AG09309 (cell line): ENCODE data around the gene IRF2.

Source experiments
- DNase-seq: peaks from one replicate; pipeline ENCODE4 v3.0.0-alpha.2; 2010; ENCODE audit warnings: low read depth
- H3K4me3 ChIP-seq: 2 replicates; pipeline ENCODE4 v1.5.1; 2011; ENCODE audit warnings: mild to moderate bottlenecking, low read depth, low read length, moderate library complexity; ENCODE audit not compliant: control insufficient read depth
- TF ChIP-seq, protein P1 (sequence below): IDR thresholded peaks from 2 replicates; pipeline ENCODE4 v1.5.1; 2011; ENCODE audit warnings: mild to moderate bottlenecking, low read depth, low read length, inconsistent platforms; ENCODE audit not compliant: insufficient read depth, control insufficient read depth; ENCODE audit errors: missing control alignments

IRF2 gene

DNA sequence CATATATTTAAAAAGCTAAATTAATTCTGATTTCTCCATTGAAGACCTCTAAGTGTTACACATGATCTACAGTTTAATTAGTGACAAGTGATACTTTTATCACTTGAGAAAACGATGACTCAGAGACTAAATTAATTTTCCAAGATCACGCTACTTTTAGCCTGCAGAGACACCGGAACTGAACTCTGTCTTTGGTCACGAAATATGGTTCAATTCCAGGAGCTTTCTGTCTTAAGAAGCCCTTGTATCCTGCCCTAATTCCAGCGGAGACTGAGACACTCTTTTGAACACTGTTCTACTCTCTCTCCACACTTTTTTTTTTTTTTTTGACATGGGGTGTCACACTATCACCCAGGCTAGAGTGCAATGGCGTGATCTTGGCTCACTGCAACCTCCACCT lies 63.6 kb downstream of the IRF2 start:
- TF ChIP-seq, protein P1, sequence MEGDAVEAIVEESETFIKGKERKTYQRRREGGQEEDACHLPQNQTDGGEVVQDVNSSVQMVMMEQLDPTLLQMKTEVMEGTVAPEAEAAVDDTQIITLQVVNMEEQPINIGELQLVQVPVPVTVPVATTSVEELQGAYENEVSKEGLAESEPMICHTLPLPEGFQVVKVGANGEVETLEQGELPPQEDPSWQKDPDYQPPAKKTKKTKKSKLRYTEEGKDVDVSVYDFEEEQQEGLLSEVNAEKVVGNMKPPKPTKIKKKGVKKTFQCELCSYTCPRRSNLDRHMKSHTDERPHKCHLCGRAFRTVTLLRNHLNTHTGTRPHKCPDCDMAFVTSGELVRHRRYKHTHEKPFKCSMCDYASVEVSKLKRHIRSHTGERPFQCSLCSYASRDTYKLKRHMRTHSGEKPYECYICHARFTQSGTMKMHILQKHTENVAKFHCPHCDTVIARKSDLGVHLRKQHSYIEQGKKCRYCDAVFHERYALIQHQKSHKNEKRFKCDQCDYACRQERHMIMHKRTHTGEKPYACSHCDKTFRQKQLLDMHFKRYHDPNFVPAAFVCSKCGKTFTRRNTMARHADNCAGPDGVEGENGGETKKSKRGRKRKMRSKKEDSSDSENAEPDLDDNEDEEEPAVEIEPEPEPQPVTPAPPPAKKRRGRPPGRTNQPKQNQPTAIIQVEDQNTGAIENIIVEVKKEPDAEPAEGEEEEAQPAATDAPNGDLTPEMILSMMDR: no peak
- no peak overlapping the region for H3K4me3 ChIP-seq
- no peak for DNase-seq

GRCh38 chr4:184409911-184410692 lies 64.2 kb downstream of the IRF2 start:
- DNase-seq: no peak
- TF ChIP-seq, protein P1: no peak
- no peak overlapping the region for H3K4me3 ChIP-seq

- TF ChIP-seq, protein P1: no peak
Measured at GRCh38 chr4:184409502-184409901, 64.8 kb downstream of the IRF2 start.

DNA sequence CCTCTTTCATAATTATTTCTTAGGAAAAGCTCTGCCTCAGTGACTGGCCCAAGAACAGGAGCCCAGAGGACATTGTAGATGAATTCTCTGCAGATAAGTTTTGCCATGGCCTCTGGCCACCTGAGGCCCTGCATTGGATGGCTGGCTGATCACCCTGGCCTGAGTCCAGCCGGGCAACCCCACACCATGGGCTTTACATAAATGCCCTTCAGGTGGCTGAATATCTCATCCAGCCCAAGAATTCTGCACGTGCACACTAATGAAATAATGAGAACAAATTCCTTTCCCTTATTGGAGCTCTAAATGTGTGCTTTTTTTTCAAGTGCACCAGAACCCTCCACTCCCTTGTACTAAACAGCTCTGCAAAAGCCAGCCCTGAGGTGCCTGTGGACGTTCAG lies 65.7 kb downstream of the IRF2 start:
- TF ChIP-seq, protein P1: no peak
- H3K4me3 ChIP-seq: no peak overlapping the region
- no peak for DNase-seq

More at GRCh38 chr4:184409502-184409901, 64.8 kb downstream of the IRF2 start:
- no peak overlapping the region for H3K4me3 ChIP-seq
- no peak for DNase-seq

- DNase-seq: peak; percentile 32
- H3K4me3 ChIP-seq: no peak overlapping the region
- TF ChIP-seq, protein P1: no peak
Measured at GRCh38 chr4:184408021-184408683, 66.2 kb downstream of the IRF2 start.

- TF ChIP-seq, protein P1: no peak
- H3K4me3 ChIP-seq: no peak overlapping the region
- no peak for DNase-seq
Measured at GRCh38 chr4:184406958-184407391, 67.4 kb downstream of the IRF2 start.
